Colon (tissue), 2 donors: ENCODE data around the gene ORC2.
"Not testable (repeated sequence)": the region's sequence is repeated elsewhere in the genome, so short reads cannot be mapped to it uniquely, and the experiment has no call there.

Source experiments
- FAIRE-seq: peaks from 2 replicates; lab custom pipeline; 2012; peaks lifted over from hg19 to GRCh38; lab: Jason Lieb, UNC
- donor health status: control.
- donor health status: control.

ORC2 gene

GRCh38 chr2:200963124-200963917 lies at the start of gene ORC2:
ORC2 (minus strand) TSS chr2:200963660; CDS start chr2:200958123, 5,537 bp downstream.
- FAIRE-seq = no peak

- no peak for FAIRE-seq
Measured at GRCh38 chr2:201008296-201008829, 44.9 kb upstream of the ORC2 start.

- FAIRE-seq = no peak
Measured at GRCh38 chr2:201007584-201007998, 44.1 kb upstream of the ORC2 start.

- FAIRE-seq = no peak
Measured at GRCh38 chr2:201006704-201007103, 43.2 kb upstream of the ORC2 start.

GRCh38 chr2:201004370-201004769 lies 40.9 kb upstream of the ORC2 start:
- FAIRE-seq = no peak

- no peak for FAIRE-seq
Measured at GRCh38 chr2:200993097-200993496, 29.6 kb upstream of the ORC2 start.

- no peak for FAIRE-seq
Measured at GRCh38 chr2:200987137-200987536, 23.7 kb upstream of the ORC2 start.

GRCh38 chr2:200985799-200986198 lies 22.3 kb upstream of the ORC2 start:
- FAIRE-seq = no peak

GRCh38 chr2:200976710-200977109 lies 13.2 kb upstream of the ORC2 start:
- FAIRE-seq = no peak

- no peak for FAIRE-seq
Measured at GRCh38 chr2:200975672-200976071, 12.2 kb upstream of the ORC2 start.

GRCh38 chr2:200970057-200970456 lies 6.6 kb upstream of the ORC2 start:
- not testable (repeated sequence) for FAIRE-seq

- FAIRE-seq = no peak
Measured at GRCh38 chr2:200968735-200969134, 5.3 kb upstream of the ORC2 start.

- no peak for FAIRE-seq
Measured at GRCh38 chr2:200968162-200968561, 4.7 kb upstream of the ORC2 start.

- FAIRE-seq = no peak
Measured at GRCh38 chr2:200966770-200967169, 3.3 kb upstream of the ORC2 start.

- FAIRE-seq = no peak
Measured at GRCh38 chr2:200964498-200964897, 1.0 kb upstream of the ORC2 start.

GRCh38 chr2:200963918-200964252 lies 425 bp upstream of the ORC2 start:
- FAIRE-seq = not testable (repeated sequence)

GRCh38 chr2:200962811-200963123 lies 693 bp downstream of the ORC2 start:
- no peak for FAIRE-seq

GRCh38 chr2:200961674-200962073 lies 1.8 kb downstream of the ORC2 start:
- no peak for FAIRE-seq

- no peak for FAIRE-seq
Measured at GRCh38 chr2:200950378-200950777, 13.1 kb downstream of the ORC2 start.

GRCh38 chr2:200945395-200945729 lies 18.1 kb downstream of the ORC2 start:
- no peak for FAIRE-seq

- no peak for FAIRE-seq
Measured at GRCh38 chr2:200944467-200945394, 18.7 kb downstream of the ORC2 start.

- no peak for FAIRE-seq
Measured at GRCh38 chr2:200943527-200944105, 19.8 kb downstream of the ORC2 start.

- FAIRE-seq = no peak
Measured at GRCh38 chr2:200939832-200940231, 23.6 kb downstream of the ORC2 start.
